ENCODE results near the gene CYP2F1.

Gene CYP2F1

DNA sequence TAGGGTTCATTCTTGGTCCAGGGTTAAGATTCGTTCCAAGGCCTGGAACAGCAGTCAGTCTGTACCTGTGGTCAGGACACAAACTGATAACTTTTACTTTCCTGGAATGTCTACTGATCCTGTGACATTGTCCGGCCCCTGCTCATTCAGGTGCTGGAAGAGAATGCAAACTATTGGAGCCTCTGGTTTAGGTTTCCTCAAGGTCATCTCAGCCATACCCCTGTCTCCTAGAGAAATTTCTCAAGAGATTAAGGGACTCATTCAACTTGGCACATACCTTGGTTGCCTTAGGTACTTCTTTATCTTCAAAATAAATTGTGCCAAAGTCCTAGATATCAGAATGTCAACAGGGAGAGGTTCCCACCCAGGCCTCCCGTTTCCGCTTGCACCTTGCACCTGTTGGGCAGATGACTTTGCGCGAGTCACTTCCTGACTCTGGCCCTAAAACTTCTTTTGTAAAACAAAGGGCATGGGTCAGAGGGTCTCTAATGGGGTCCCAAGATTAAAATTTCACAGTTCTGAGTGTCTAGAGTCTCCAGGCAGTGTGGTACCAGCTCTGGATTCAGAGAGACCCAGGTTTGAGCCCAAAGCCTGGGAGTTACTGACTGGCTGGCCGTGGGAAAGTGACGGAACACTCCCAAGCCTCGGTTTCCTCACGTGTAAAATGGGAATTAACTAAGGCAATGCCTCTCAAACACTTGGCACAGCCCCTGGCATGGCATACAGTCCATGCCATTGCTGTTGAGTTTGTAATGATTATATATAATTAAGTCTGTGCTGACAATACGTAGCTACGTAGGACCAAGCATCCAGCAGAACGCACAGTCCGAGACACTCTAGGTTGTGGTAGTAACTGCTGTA is 52.9 kb downstream of the CYP2F1 start:
- no peaks in the 10 kb centered on the region for H3K9me3 ChIP-seq
- DNase-seq, result no peak
- TF ChIP-seq, protein P1, sequence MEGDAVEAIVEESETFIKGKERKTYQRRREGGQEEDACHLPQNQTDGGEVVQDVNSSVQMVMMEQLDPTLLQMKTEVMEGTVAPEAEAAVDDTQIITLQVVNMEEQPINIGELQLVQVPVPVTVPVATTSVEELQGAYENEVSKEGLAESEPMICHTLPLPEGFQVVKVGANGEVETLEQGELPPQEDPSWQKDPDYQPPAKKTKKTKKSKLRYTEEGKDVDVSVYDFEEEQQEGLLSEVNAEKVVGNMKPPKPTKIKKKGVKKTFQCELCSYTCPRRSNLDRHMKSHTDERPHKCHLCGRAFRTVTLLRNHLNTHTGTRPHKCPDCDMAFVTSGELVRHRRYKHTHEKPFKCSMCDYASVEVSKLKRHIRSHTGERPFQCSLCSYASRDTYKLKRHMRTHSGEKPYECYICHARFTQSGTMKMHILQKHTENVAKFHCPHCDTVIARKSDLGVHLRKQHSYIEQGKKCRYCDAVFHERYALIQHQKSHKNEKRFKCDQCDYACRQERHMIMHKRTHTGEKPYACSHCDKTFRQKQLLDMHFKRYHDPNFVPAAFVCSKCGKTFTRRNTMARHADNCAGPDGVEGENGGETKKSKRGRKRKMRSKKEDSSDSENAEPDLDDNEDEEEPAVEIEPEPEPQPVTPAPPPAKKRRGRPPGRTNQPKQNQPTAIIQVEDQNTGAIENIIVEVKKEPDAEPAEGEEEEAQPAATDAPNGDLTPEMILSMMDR (IDR thresholded peaks at IDR 0.05), result no peak
- intact Hi-C loops (cut with DNase I; ENCODE audit: low total_unique reads), result no loop called here
- H3K27me3 ChIP-seq, result peaks cover 0 to 5% of the 10 kb centered on the region in 2 donors
- no peak overlapping the region for H3K4me3 ChIP-seq
- H3K4me1 ChIP-seq, result no peaks in the 10 kb centered on the region
- no peak overlapping the region for H3K27ac ChIP-seq
- no peaks in the 10 kb centered on the region for H3K36me3 ChIP-seq

- intact Hi-C loops (cut with DNase I; ENCODE audit: low total_unique reads), result no loop called here
- TF ChIP-seq, protein P1 (IDR thresholded peaks at IDR 0.05), result no peak
- Histone ChIP-seq H3K4me3 (no peak overlapping the region), H3K36me3 (no peaks in the 10 kb centered on the region), H3K27me3 (peaks cover 0 to 3% of the 10 kb centered on the region in 2 donors), H3K4me1 (peaks cover 0 to 11% (median 4%) of the 10 kb centered on the region in 4 donors), H3K9me3 (no peaks in the 10 kb centered on the region), H3K27ac (no peak overlapping the region)
- DNase-seq, result no peak
These were observed 58.3 kb downstream of the CYP2F1 start for GRCh38 chr19:41172297-41173164.

DNA sequence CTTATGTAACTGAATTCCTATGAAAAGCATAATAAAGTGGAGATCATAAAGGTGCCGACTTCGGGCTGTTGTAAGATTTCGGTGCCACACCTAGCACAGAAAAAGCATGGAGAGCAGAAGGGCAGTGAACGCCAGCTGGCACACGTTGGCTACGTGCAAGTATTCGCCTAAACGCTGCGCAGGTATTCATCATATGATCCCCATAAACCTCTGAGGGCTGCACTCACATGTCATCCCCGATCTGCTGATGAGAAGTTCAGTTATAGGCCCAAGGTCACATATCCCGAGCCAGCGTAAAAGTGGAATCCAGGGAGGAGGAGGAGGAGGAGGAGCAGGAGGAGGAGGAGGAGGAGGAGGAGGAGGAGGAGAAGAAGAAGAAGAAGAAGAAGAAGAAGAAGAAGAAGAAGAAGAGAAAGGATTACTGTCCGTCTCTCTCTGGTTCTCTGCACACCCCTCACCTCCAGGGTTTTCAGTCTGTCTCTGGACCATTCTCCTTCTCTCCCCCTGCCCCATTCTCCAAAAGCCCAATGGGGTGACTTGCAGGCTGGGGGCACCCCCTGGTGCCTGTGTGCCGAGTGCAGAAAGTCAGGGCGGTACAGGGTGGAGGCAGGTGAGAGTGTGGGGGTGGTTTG is 60.2 kb downstream of the CYP2F1 start:
- TF ChIP-seq, protein P1 (IDR thresholded peaks at IDR 0.05), result no peak
- Histone ChIP-seq H3K9me3 (no peaks in the 10 kb centered on the region), H3K27me3 (no peaks in the 10 kb centered on the region), H3K36me3 (no peaks in the 10 kb centered on the region), H3K27ac (no peak overlapping the region), H3K4me1 (peaks cover 0 to 11% (median 4%) of the 10 kb centered on the region in 4 donors), H3K4me3 (no peak overlapping the region)
- DNase-seq, result no peak
- intact Hi-C loops (cut with DNase I; ENCODE audit: low total_unique reads), result no loop called here

DNA sequence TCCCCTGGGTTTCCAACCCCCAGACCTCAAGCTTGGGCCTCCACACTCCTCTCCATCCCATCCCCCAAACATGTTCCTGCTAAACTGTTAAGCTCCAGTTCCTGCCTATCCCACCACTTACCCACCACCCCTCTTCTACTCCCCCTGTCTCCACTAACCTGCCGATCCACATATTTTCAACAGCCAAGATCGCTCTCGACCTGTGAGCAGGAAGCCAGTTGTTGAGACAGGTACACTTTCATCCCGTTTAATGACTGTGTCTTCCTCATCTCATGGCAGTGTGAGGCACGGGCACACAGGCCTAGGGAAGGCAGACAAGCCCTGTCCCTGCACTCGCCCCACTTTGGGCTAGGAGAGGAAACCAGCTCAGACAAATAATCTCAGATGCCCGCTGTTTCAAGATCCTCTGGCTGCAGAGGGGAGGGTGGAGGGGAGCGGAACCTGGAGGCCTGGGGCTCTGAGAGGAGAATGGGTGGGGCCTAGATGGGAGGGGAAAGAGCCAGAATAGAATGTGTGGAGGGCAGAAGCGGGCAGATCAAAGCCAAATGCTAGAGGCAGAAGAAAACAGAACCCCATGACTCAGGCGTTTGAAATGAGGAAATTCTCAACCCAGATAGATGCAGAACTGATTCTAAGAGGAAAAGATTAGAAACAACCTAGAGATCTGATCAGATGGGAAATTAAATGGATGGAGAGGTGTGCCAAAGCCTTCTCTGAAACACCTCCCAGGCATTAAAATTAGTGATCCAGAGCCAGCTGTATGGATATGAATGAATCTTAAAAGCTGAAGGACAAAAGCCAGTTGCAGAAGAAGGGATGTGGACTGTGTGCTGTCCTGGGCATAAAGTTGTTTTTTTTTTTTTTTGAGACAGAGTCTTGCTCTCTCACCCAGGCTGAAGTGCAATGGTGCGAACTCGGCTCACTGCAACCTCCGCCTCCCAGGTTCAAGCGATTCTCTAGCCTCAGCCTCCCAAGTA is 61.9 kb downstream of the CYP2F1 start:
- Histone ChIP-seq H3K9me3 (no peaks in the 10 kb centered on the region), H3K36me3 (no peaks in the 10 kb centered on the region), H3K4me1 (peaks cover 0 to 11% (median 4%) of the 10 kb centered on the region in 4 donors), H3K27ac (no peak overlapping the region), H3K4me3 (no peak overlapping the region), H3K27me3 (no peaks in the 10 kb centered on the region)
- intact Hi-C loops (cut with DNase I; ENCODE audit: low total_unique reads), result no loop called here
- peak; percentile 62 to 76 for DNase-seq
- TF ChIP-seq, protein P1 (IDR thresholded peaks at IDR 0.05), result no peak
